Thyroid gland (tissue), 4 donors: ENCODE measurements around the gene GALNTL6.
A peak's percentile ranks its signal among the peaks of the same experiment; 100 is the strongest.

Source experiments
- POLR2A ChIP-seq, 2 donors: fragments of 450-650 bp; IDR thresholded peaks; one replicate each; pipeline ENCODE4 v1.6.1; 2017; ENCODE audit warnings: antibody characterized with exemption in 2 of 2, mild to moderate bottlenecking in 2 of 2, moderate library complexity in 1 of 2
- TF ChIP-seq, protein P1 (sequence below), 6 experiments: fragments of 200-600 bp in 3 of 6; fragments of 450-650 bp in 3 of 6; sonication (generic) in 3 of 6; IDR thresholded peaks; one replicate each; pipeline ENCODE4 v1.5.1; 2016 to 2019; ENCODE audit warnings: antibody characterized with exemption in 6 of 6, mild to moderate bottlenecking in 2 of 6, inconsistent platforms in 1 of 6, moderate library complexity in 1 of 6

DNA sequence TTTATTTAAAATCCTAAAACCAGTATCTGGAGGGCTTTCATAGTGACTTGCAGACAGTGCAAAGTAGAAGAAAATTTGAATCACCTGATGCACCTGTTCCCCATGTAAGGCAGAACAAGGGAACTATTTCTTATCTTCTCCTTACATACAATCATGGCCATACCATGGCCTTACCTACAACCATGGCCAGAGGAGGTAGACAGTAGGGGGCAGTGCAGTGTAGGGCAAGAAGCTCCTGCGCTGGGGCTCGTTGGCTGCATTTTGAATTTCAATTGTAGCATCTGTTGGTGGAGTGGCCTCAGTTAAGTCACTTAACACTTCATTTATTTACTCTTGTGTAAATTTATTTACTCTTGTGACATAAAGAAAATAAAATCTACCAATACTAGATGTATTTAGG is 33.0 kb downstream of the GALNTL6 start:
- no peak for TF ChIP-seq POLR2A (IDR thresholded peaks at IDR 0.05)
- TF ChIP-seq, protein P1, sequence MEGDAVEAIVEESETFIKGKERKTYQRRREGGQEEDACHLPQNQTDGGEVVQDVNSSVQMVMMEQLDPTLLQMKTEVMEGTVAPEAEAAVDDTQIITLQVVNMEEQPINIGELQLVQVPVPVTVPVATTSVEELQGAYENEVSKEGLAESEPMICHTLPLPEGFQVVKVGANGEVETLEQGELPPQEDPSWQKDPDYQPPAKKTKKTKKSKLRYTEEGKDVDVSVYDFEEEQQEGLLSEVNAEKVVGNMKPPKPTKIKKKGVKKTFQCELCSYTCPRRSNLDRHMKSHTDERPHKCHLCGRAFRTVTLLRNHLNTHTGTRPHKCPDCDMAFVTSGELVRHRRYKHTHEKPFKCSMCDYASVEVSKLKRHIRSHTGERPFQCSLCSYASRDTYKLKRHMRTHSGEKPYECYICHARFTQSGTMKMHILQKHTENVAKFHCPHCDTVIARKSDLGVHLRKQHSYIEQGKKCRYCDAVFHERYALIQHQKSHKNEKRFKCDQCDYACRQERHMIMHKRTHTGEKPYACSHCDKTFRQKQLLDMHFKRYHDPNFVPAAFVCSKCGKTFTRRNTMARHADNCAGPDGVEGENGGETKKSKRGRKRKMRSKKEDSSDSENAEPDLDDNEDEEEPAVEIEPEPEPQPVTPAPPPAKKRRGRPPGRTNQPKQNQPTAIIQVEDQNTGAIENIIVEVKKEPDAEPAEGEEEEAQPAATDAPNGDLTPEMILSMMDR (IDR thresholded peaks at IDR 0.05): peak in 1 of 6 experiments; percentile 9
